HepG2 (cell line): ENCODE measurements around the gene SPIRE1. TPM values are rescaled to one million over a fixed set of nuclear protein-coding genes. Genes with fewer than 3 reads are reported as not detected.

Experiments
- ARID2 ChIP-seq: sonication (generic); formaldehyde crosslinking; IDR thresholded peaks from 2 replicates; pipeline ENCODE4 v1.8.1; 2022; ENCODE audit warnings: mild to moderate bottlenecking, missing genetic modification reagents, borderline replicate concordance
- ATRX ChIP-seq: sonication (generic); formaldehyde crosslinking; IDR thresholded peaks from 2 replicates; pipeline ENCODE4 v1.4.0; 2020; ENCODE audit warnings: missing genetic modification reagents, borderline replicate concordance
- KLF6 ChIP-seq: IDR thresholded peaks from 2 replicates; pipeline ENCODE4 v1.8.0; 2016; ENCODE audit warnings: missing biosample characterization, missing genetic modification reagents
- MAF1 ChIP-seq: sonication (generic); formaldehyde crosslinking; IDR thresholded peaks from 2 replicates; pipeline ENCODE4 v1.5.0; 2020; ENCODE audit warnings: missing genetic modification reagents, borderline replicate concordance
- MEF2D ChIP-seq: sonication (generic); formaldehyde crosslinking; IDR thresholded peaks from 2 replicates; pipeline ENCODE4 v1.5.1; 2020; ENCODE audit warnings: mild to moderate bottlenecking, missing genetic modification reagents
- MEIS1 ChIP-seq: sonication (generic); formaldehyde crosslinking; IDR thresholded peaks from 2 replicates; pipeline ENCODE4 v1.9.0; 2021; ENCODE audit warnings: mild to moderate bottlenecking, missing genetic modification reagents, moderate library complexity, borderline replicate concordance
- MIER3 ChIP-seq: IDR thresholded peaks from 2 replicates; pipeline ENCODE4 v1.6.1; 2016; ENCODE audit warnings: missing compliant biosample characterization, borderline replicate concordance
- RBM39 ChIP-seq: fragments of 200-400 bp; formaldehyde crosslinking; IDR thresholded peaks from one replicate; pipeline ENCODE4 v1.6.1; 2018; ENCODE audit warnings: antibody characterized with exemption, mild to moderate bottlenecking, low read depth, low read length; ENCODE audit not compliant: poor library complexity, severe bottlenecking
- SRSF1 ChIP-seq: fragments of 200-400 bp; formaldehyde crosslinking; optimal IDR thresholded peaks from 2 replicates; pipeline ENCODE3; 2017; ENCODE audit warnings: mild to moderate bottlenecking, low read depth, low read length, moderate library complexity
- ZBTB7B ChIP-seq: sonication (generic); formaldehyde crosslinking; IDR thresholded peaks from 2 replicates; pipeline ENCODE4 v1.4.0; 2020; ENCODE audit warnings: missing genetic modification reagents
- ZMYM2 ChIP-seq: sonication (generic); formaldehyde crosslinking; IDR thresholded peaks from 2 replicates; pipeline ENCODE4 v1.8.0; 2022; ENCODE audit warnings: mild to moderate bottlenecking, missing genetic modification reagents
- ZNF138 ChIP-seq: sonication (generic); formaldehyde crosslinking; IDR thresholded peaks from 2 replicates; pipeline ENCODE4 v1.5.0; 2020; ENCODE audit warnings: mild to moderate bottlenecking, low read depth, missing genetic modification reagents
- ZNF160 ChIP-seq: sonication (generic); formaldehyde crosslinking; IDR thresholded peaks from 2 replicates; pipeline ENCODE4 v1.8.0; 2022; ENCODE audit warnings: mild to moderate bottlenecking, inconsistent platforms, missing genetic modification reagents
- ZNF256 ChIP-seq: sonication (generic); formaldehyde crosslinking; conservative IDR thresholded peaks from 2 replicates; pipeline ENCODE4 v1.4.0; 2020; ENCODE audit warnings: missing genetic modification reagents
- ZNF446 ChIP-seq: sonication (generic); formaldehyde crosslinking; IDR thresholded peaks from 2 replicates; pipeline ENCODE4 v1.5.0; 2020; ENCODE audit warnings: mild to moderate bottlenecking, missing genetic modification reagents
- ZNF543 ChIP-seq: sonication (generic); formaldehyde crosslinking; IDR thresholded peaks from 2 replicates; pipeline ENCODE4 v1.4.0; 2020; ENCODE audit warnings: mild to moderate bottlenecking, missing genetic modification reagents
- ZNF768 ChIP-seq: sonication (generic); formaldehyde crosslinking; IDR thresholded peaks from 2 replicates; pipeline ENCODE4 v1.4.0; 2020; ENCODE audit warnings: missing genetic modification reagents
- ZNF773 ChIP-seq: sonication (generic); formaldehyde crosslinking; IDR thresholded peaks from 2 replicates; pipeline ENCODE4 v1.4.0; 2020; ENCODE audit warnings: missing genetic modification reagents, borderline replicate concordance
- polyA plus RNA-seq, 8 experiments: library from polyadenylated mRNA; depleted of rRNA in 3 of 8; stranded (reverse) in 7 of 8; unstranded in 1 of 8; fragments of >200 nt; fragmentation: Illumina TruSeq in 4 of 8; extraction: Trizol in 4 of 8; gene quantifications; 2 replicates each; pipeline versions ENCODE4 v1.2.1 to v1.2.3, GENCODE V29; 2011 to 2016; ENCODE audit warnings: low read depth in 4 of 8, missing spikeins in 1 of 8, mixed read lengths in 1 of 8; ENCODE audit not compliant: insufficient read depth in 1 of 8
- total RNA-seq, 5 experiments: library from RNA; depleted of rRNA; stranded (reverse); fragments of >200 nt; fragmentation: Illumina TruSeq; extraction: Trizol; gene quantifications; 2 replicates each; pipeline ENCODE4 v1.2.3, GENCODE V29; 2016; ENCODE audit warnings: low read depth in 1 of 5
- TF ChIP-seq, protein P1 (sequence below): sonication (generic); formaldehyde crosslinking; IDR thresholded peaks from 2 replicates; pipeline ENCODE4 v1.4.0; 2020; ENCODE audit warnings: missing genetic modification reagents
- TF ChIP-seq, protein P2 (sequence below): IDR thresholded peaks from 2 replicates; pipeline ENCODE4 v1.6.1; 2016; ENCODE audit warnings: mild to moderate bottlenecking

The SPIRE1 gene
- total and polyA plus RNA-seq, 2 of the 13 experiments (the other 11 are each of a cell fraction or from before 2014, with no cell fraction given), result 9.9 to 21.3 TPM

DNA sequence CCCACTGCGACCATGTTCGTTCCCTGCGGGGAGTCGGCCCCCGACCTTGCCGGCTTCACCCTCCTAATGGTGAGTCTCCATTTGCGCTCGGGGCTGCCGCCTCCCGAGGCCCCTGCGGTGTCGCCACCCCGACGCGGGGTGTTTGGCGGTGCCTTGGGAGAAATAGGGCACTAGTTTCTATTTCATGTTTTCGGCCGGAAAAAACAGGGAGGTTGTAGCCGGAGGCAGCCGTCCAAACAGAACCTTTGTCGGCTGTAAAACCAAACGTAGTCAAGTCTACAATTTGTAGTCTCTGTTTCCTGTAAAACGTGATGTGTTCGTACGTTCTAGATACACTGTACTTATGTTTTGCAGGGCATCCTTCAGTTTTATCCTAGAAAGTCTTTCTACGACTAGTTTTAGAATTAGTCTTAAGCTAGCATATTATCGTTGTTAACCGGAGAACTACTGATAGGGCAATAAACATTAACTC lies 45.2 kb upstream of the SPIRE1 start (continued):
- TF ChIP-seq, protein P1, sequence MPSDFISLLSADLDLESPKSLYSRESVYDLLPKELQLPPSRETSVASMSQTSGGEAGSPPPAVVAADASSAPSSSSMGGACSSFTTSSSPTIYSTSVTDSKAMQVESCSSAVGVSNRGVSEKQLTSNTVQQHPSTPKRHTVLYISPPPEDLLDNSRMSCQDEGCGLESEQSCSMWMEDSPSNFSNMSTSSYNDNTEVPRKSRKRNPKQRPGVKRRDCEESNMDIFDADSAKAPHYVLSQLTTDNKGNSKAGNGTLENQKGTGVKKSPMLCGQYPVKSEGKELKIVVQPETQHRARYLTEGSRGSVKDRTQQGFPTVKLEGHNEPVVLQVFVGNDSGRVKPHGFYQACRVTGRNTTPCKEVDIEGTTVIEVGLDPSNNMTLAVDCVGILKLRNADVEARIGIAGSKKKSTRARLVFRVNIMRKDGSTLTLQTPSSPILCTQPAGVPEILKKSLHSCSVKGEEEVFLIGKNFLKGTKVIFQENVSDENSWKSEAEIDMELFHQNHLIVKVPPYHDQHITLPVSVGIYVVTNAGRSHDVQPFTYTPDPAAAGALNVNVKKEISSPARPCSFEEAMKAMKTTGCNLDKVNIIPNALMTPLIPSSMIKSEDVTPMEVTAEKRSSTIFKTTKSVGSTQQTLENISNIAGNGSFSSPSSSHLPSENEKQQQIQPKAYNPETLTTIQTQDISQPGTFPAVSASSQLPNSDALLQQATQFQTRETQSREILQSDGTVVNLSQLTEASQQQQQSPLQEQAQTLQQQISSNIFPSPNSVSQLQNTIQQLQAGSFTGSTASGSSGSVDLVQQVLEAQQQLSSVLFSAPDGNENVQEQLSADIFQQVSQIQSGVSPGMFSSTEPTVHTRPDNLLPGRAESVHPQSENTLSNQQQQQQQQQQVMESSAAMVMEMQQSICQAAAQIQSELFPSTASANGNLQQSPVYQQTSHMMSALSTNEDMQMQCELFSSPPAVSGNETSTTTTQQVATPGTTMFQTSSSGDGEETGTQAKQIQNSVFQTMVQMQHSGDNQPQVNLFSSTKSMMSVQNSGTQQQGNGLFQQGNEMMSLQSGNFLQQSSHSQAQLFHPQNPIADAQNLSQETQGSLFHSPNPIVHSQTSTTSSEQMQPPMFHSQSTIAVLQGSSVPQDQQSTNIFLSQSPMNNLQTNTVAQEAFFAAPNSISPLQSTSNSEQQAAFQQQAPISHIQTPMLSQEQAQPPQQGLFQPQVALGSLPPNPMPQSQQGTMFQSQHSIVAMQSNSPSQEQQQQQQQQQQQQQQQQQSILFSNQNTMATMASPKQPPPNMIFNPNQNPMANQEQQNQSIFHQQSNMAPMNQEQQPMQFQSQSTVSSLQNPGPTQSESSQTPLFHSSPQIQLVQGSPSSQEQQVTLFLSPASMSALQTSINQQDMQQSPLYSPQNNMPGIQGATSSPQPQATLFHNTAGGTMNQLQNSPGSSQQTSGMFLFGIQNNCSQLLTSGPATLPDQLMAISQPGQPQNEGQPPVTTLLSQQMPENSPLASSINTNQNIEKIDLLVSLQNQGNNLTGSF, result no peak
- TF ChIP-seq ZNF543, result no peak
- no peak for TF ChIP-seq ATRX
- no peak for TF ChIP-seq ZNF160
- TF ChIP-seq ZMYM2 (CRISPR knock-in tag), result no peak
- TF ChIP-seq ZNF256 (CRISPR knock-in tag), result no peak
- TF ChIP-seq ZBTB7B (CRISPR knock-in tag), result no peak
- no peak for TF ChIP-seq RBM39
- 0 out of 2 replicates have a peak, but pooled peaks have one; percentile 21 for TF ChIP-seq ARID2
- TF ChIP-seq SRSF1, result no peak
- no peak for TF ChIP-seq KLF6 (CRISPR knock-in tag)
- no peak for TF ChIP-seq MAF1
- TF ChIP-seq ZNF138 (CRISPR knock-in tag), result no peak
- 0 out of 2 replicates have a peak, but pooled peaks have one; percentile 15 for TF ChIP-seq MEIS1 (CRISPR knock-in tag)
- no peak for TF ChIP-seq ZNF446 (CRISPR knock-in tag)
- no peak for TF ChIP-seq MEF2D (CRISPR knock-in tag)
- TF ChIP-seq ZNF773, result no peak
- TF ChIP-seq ZNF768 (CRISPR knock-in tag), result no peak
- TF ChIP-seq, protein P2, sequence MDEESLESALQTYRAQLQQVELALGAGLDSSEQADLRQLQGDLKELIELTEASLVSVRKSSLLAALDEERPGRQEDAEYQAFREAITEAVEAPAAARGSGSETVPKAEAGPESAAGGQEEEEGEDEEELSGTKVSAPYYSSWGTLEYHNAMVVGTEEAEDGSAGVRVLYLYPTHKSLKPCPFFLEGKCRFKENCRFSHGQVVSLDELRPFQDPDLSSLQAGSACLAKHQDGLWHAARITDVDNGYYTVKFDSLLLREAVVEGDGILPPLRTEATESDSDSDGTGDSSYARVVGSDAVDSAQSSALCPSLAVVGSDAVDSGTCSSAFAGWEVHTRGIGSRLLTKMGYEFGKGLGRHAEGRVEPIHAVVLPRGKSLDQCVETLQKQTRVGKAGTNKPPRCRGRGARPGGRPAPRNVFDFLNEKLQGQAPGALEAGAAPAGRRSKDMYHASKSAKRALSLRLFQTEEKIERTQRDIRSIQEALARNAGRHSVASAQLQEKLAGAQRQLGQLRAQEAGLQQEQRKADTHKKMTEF (CRISPR knock-in tag), result no peak
- 0 out of 2 replicates have a peak, but pooled peaks have one; percentile 9 for TF ChIP-seq MIER3 (CRISPR knock-in tag)
